ENCODE data around the gene CAMK1. TPM values are rescaled to one million over a fixed set of nuclear protein-coding genes. Genes with fewer than 3 reads are reported as not detected.
A peak's percentile ranks its signal among the peaks of the same experiment; 100 is the strongest.
"Not testable (repeated sequence)": the region's sequence is repeated elsewhere in the genome, so short reads cannot be mapped to it uniquely, and the experiment has no call there.

Gene CAMK1
- total and polyA plus RNA-seq, 2 donors (not counting 1 experiment from before 2014, with no cell fraction given), result 27.7 to 64.2 TPM

DNA sequence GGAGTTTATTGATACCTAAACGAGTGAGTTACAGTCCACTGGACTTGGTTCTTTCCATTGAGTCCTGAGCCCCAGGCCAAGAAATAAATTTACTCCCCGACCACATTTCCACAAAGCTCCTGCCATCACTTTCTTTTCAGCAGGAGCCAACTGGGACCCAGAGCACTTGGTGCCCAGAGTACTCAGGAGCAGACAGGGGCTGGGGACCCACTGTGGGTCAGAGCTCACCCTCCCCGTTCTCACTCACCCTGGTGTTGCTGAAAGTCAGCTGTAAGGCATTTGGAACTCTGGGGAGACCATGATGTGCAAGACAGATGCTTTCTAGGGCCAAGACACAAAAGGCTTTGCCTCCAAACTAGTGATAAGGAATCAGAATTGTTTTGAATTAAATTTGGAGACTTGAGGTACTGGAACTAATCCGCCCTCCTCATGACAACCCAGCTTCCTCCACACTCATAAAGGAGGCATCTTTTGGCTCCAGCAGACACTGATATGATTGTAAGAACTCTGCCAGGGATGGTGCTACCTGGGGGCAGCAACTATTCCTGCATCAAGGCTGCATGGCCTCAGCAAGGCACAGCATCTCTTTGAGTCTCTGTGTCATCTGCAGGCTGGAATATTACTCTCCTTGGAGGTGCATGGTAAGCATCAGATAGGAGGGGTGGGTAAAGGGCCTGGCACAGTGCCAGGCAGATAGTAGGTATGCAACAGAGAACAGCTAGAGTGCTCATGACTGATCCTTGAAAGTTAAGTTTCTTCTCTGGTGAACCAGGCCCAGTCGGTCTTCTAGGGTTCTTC is 7.3 kb upstream of the CAMK1 start:
- Histone ChIP-seq H3K4me3 (replicated peaks in 1 of 4; ENCODE audit: control extremely low read depth in 1 of 4, insufficient read depth in 1 of 4, low read depth in 3 of 4, low read length in 4 of 4) (no peak overlapping the region), H3K27ac (ENCODE audit: insufficient read depth, low read length) (no peak overlapping the region), H3K79me2 (ENCODE audit: control insufficient read depth, insufficient read depth, low read length) (no peaks in the 10 kb centered on the region), H3K27me3 (ENCODE audit: control insufficient read depth, insufficient read depth, low read length) (no peaks in the 10 kb centered on the region), H3K4me2 (ENCODE audit: extremely low read depth, insufficient read depth, low read length) (no peak overlapping the region), H3K9ac (ENCODE audit: insufficient read depth, low read length) (no peak overlapping the region), H3K36me3 (ENCODE audit: control insufficient read depth, insufficient read depth, low read length) (peaks cover 7% of the 10 kb centered on the region), H3K4me1 (ENCODE audit: control insufficient read depth, extremely low read depth, insufficient read depth, low read length) (peaks cover 2% of the 10 kb centered on the region), H2AFZ (ENCODE audit: low read length) (no peak overlapping the region), H3K9me3 (ENCODE audit: control insufficient read depth, insufficient read depth, low read depth, low read length) (no peaks in the 10 kb centered on the region), H4K20me1 (ENCODE audit: control insufficient read depth, extremely low read depth, insufficient read depth, low read length) (no peaks in the 10 kb centered on the region)
- no peak for TF ChIP-seq EZH2 (IDR thresholded peaks at IDR 0.05; ENCODE audit: low read length, missing control alignments)
- TF ChIP-seq, protein P1, sequence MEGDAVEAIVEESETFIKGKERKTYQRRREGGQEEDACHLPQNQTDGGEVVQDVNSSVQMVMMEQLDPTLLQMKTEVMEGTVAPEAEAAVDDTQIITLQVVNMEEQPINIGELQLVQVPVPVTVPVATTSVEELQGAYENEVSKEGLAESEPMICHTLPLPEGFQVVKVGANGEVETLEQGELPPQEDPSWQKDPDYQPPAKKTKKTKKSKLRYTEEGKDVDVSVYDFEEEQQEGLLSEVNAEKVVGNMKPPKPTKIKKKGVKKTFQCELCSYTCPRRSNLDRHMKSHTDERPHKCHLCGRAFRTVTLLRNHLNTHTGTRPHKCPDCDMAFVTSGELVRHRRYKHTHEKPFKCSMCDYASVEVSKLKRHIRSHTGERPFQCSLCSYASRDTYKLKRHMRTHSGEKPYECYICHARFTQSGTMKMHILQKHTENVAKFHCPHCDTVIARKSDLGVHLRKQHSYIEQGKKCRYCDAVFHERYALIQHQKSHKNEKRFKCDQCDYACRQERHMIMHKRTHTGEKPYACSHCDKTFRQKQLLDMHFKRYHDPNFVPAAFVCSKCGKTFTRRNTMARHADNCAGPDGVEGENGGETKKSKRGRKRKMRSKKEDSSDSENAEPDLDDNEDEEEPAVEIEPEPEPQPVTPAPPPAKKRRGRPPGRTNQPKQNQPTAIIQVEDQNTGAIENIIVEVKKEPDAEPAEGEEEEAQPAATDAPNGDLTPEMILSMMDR (conservative IDR thresholded peaks at IDR 0.05 in 1 of 2, IDR thresholded peaks at IDR 0.05 in 1 of 2; ENCODE audit: low read depth in 1 of 2, low read length in 2 of 2), result no peak
- no peak for DNase-seq (ENCODE audit: low read depth in 2 of 2)

GRCh38 chr3:9771007-9771406 is 1.3 kb upstream of the CAMK1 start:
- not testable (repeated sequence) for H3K9ac ChIP-seq (ENCODE audit: insufficient read depth, low read length); H3K9me3 ChIP-seq (ENCODE audit: control insufficient read depth, insufficient read depth, low read depth, low read length); H2AFZ ChIP-seq (ENCODE audit: low read length); H3K27ac ChIP-seq (ENCODE audit: insufficient read depth, low read length); DNase-seq (ENCODE audit: low read depth in 2 of 2); H3K4me3 ChIP-seq (replicated peaks in 1 of 4; ENCODE audit: control extremely low read depth in 1 of 4, insufficient read depth in 1 of 4, low read depth in 3 of 4, low read length in 4 of 4); H3K36me3 ChIP-seq (ENCODE audit: control insufficient read depth, insufficient read depth, low read length); H3K4me2 ChIP-seq (ENCODE audit: extremely low read depth, insufficient read depth, low read length); H3K79me2 ChIP-seq (ENCODE audit: control insufficient read depth, insufficient read depth, low read length); H3K27me3 ChIP-seq (ENCODE audit: control insufficient read depth, insufficient read depth, low read length); H4K20me1 ChIP-seq (ENCODE audit: control insufficient read depth, extremely low read depth, insufficient read depth, low read length)
- peaks cover 10% of the 10 kb centered on the region for H3K4me1 ChIP-seq (ENCODE audit: control insufficient read depth, extremely low read depth, insufficient read depth, low read length)

- H3K9ac ChIP-seq (ENCODE audit: insufficient read depth, low read length), result peak overlapping the region; percentile 74
- H3K4me2 ChIP-seq (ENCODE audit: extremely low read depth, insufficient read depth, low read length), result peak overlapping the region; percentile 76
- peak overlapping the region; percentile 46 for H3K27ac ChIP-seq (ENCODE audit: insufficient read depth, low read length)
- peak overlapping the region; percentile 62 to 78 (median 67) for H3K4me3 ChIP-seq (replicated peaks in 1 of 4; ENCODE audit: control extremely low read depth in 1 of 4, insufficient read depth in 1 of 4, low read depth in 3 of 4, low read length in 4 of 4)
- peak overlapping the region; percentile 73 for H2AFZ ChIP-seq (ENCODE audit: low read length)
- H3K27me3 ChIP-seq (ENCODE audit: control insufficient read depth, insufficient read depth, low read length), result no peaks in the 10 kb centered on the region
- no peaks in the 10 kb centered on the region for H3K9me3 ChIP-seq (ENCODE audit: control insufficient read depth, insufficient read depth, low read depth, low read length)
- H3K36me3 ChIP-seq (ENCODE audit: control insufficient read depth, insufficient read depth, low read length), result no peaks in the 10 kb centered on the region
- H3K79me2 ChIP-seq (ENCODE audit: control insufficient read depth, insufficient read depth, low read length), result peaks cover 8% of the 10 kb centered on the region
- peak in 1 of 2 donors; percentile 88 for DNase-seq (ENCODE audit: low read depth in 2 of 2)
- peaks cover 10% of the 10 kb centered on the region for H3K4me1 ChIP-seq (ENCODE audit: control insufficient read depth, extremely low read depth, insufficient read depth, low read length)
- TF ChIP-seq, protein P1 (conservative IDR thresholded peaks at IDR 0.05 in 1 of 2, IDR thresholded peaks at IDR 0.05 in 1 of 2; ENCODE audit: low read depth in 1 of 2, low read length in 2 of 2), result no peak
- TF ChIP-seq EZH2 (IDR thresholded peaks at IDR 0.05; ENCODE audit: low read length, missing control alignments), result no peak
- no peaks in the 10 kb centered on the region for H4K20me1 ChIP-seq (ENCODE audit: control insufficient read depth, extremely low read depth, insufficient read depth, low read length)
These were observed 597 bp upstream of the CAMK1 start for GRCh38 chr3:9770276-9770812.
